Retinal pigment epithelial cell (primary cell): Measurements from ENCODE around the gene LATS2.

Experiments used
- DNase-seq: peaks from one replicate; pipeline ENCODE4 v3.0.0-alpha.2; 2010; ENCODE audit warnings: low read depth
- H3K4me3 ChIP-seq: 2 replicates; pipeline ENCODE4 v1.5.1; 2011; ENCODE audit warnings: mild to moderate bottlenecking, low read length, control low read depth, moderate library complexity
- CTCF ChIP-seq: conservative IDR thresholded peaks from 2 replicates; pipeline ENCODE4 v1.5.1; 2011; ENCODE audit warnings: low read depth, low read length, control low read depth, inconsistent platforms

The LATS2 gene

GRCh38 chr13:21048901-21049698 is 12.3 kb downstream of the LATS2 start:
- no peak overlapping the region for H3K4me3 ChIP-seq
- TF ChIP-seq CTCF = no peak
- DNase-seq = no peak

GRCh38 chr13:21047591-21048282 is 13.6 kb downstream of the LATS2 start:
- no peak for DNase-seq
- no peak overlapping the region for H3K4me3 ChIP-seq
- TF ChIP-seq CTCF = no peak

GRCh38 chr13:21047087-21047486 is 14.3 kb downstream of the LATS2 start:
- DNase-seq = no peak
- no peak for TF ChIP-seq CTCF
- no peak overlapping the region for H3K4me3 ChIP-seq

GRCh38 chr13:21046203-21046602 is 15.2 kb downstream of the LATS2 start:
- no peak for TF ChIP-seq CTCF
- H3K4me3 ChIP-seq = no peak overlapping the region
- DNase-seq = no peak

GRCh38 chr13:21045100-21045499 is 16.3 kb downstream of the LATS2 start:
- no peak overlapping the region for H3K4me3 ChIP-seq
- DNase-seq = no peak
- TF ChIP-seq CTCF = no peak

- DNase-seq = peak; percentile 62
- TF ChIP-seq CTCF = no peak
- H3K4me3 ChIP-seq = no peak overlapping the region
Measured at GRCh38 chr13:21043898-21044297, 17.5 kb downstream of the LATS2 start.

GRCh38 chr13:21040120-21040826 is 21.1 kb downstream of the LATS2 start:
- TF ChIP-seq CTCF = no peak
- H3K4me3 ChIP-seq = no peak overlapping the region
- no peak for DNase-seq
